Fibroblast of lung (primary cell): ENCODE measurements around the gene TRIM67. TPM values are rescaled to one million over a fixed set of nuclear protein-coding genes. Genes with fewer than 3 reads are reported as not detected.
A peak's percentile ranks its signal among the peaks of the same experiment; 100 is the strongest.
"Not testable (repeated sequence)": the region's sequence is repeated elsewhere in the genome, so short reads cannot be mapped to it uniquely, and the experiment has no call there.

Experiments
- DNase-seq, 2 donors: peaks; one replicate each; pipeline versions ENCODE4 v3.0.0 to v3.0.0-alpha.2; 2010; ENCODE audit warnings: low read depth in 2 of 2
- H2AFZ ChIP-seq: 2 replicates; pipeline ENCODE4 v1.5.1; 2012; ENCODE audit warnings: low read length, control low read depth, inconsistent platforms
- H3K27ac ChIP-seq: 2 replicates; pipeline ENCODE4 v1.5.1; 2011; ENCODE audit warnings: low read length, control low read depth; ENCODE audit not compliant: insufficient read depth
- H3K27me3 ChIP-seq: 2 replicates; pipeline ENCODE4 v1.5.1; 2011; ENCODE audit warnings: mild to moderate bottlenecking, low read length; ENCODE audit not compliant: control insufficient read depth, insufficient read depth
- H3K36me3 ChIP-seq: 2 replicates; pipeline ENCODE4 v1.5.1; 2011; ENCODE audit warnings: low read length; ENCODE audit not compliant: control insufficient read depth, insufficient read depth
- H3K4me1 ChIP-seq: 2 replicates; pipeline ENCODE4 v1.5.1; 2011; ENCODE audit warnings: low read length; ENCODE audit not compliant: control insufficient read depth, insufficient read depth; ENCODE audit errors: extremely low read depth
- H3K4me2 ChIP-seq: 2 replicates; pipeline ENCODE4 v1.5.1; 2011; ENCODE audit warnings: low read length, control low read depth; ENCODE audit not compliant: insufficient read depth; ENCODE audit errors: extremely low read depth
- H3K4me3 ChIP-seq, 4 experiments: fragments of 200-600 bp in 1 of 4; sonication (generic) in 1 of 4; replicated peaks in 1 of 4; 2 replicates each; pipeline ENCODE4 v1.5.1; 2011 to 2016; ENCODE audit warnings: low read length in 4 of 4, low read depth in 3 of 4, mild to moderate bottlenecking in 3 of 4, control low read depth in 2 of 4, inconsistent platforms in 1 of 4, mixed read lengths in 1 of 4; ENCODE audit not compliant: insufficient read depth in 1 of 4; ENCODE audit errors: control extremely low read depth in 1 of 4
- H3K79me2 ChIP-seq: 2 replicates; pipeline ENCODE4 v1.5.1; 2012; ENCODE audit warnings: mild to moderate bottlenecking, low read length, inconsistent platforms; ENCODE audit not compliant: control insufficient read depth, insufficient read depth
- H3K9ac ChIP-seq: 2 replicates; pipeline ENCODE4 v1.5.1; 2011; ENCODE audit warnings: mild to moderate bottlenecking, low read length, control low read depth; ENCODE audit not compliant: insufficient read depth
- H3K9me3 ChIP-seq: 2 replicates; pipeline ENCODE4 v1.5.1; 2012; ENCODE audit warnings: low read depth, low read length; ENCODE audit not compliant: control insufficient read depth, insufficient read depth
- H4K20me1 ChIP-seq: 2 replicates; pipeline ENCODE4 v1.5.1; 2011; ENCODE audit warnings: low read length; ENCODE audit not compliant: control insufficient read depth, insufficient read depth; ENCODE audit errors: extremely low read depth
- CTCF ChIP-seq, 2 donors: IDR thresholded peaks in 1 of 2; conservative IDR thresholded peaks in 1 of 2; 1 replicate in 1 of 2; 2 replicates in 1 of 2; pipeline ENCODE4 v1.5.1; 2011 to 2012; ENCODE audit warnings: low read length in 2 of 2, control low read depth in 1 of 2, inconsistent platforms in 1 of 2, low read depth in 1 of 2, mild to moderate bottlenecking in 1 of 2
- EZH2 ChIP-seq: IDR thresholded peaks from 2 replicates; pipeline ENCODE4 v1.5.1; 2012; ENCODE audit warnings: low read length, control low read depth, mild to moderate bottlenecking; ENCODE audit errors: missing control alignments
- polyA plus RNA-seq, 2 donors: library from polyadenylated mRNA; depleted of rRNA in 1 of 2; stranded (reverse) in 1 of 2; unstranded in 1 of 2; fragments of >200 nt; gene quantifications; 2 replicates each; pipeline ENCODE4 v1.2.1, GENCODE V29; 2011 to 2012; ENCODE audit warnings: missing spikeins in 1 of 2
- total RNA-seq: library from RNA; depleted of rRNA; stranded (reverse); fragments of >200 nt; gene quantifications from 2 replicates; pipeline ENCODE4 v1.2.1, GENCODE V29; 2014

The TRIM67 gene
- total and polyA plus RNA-seq, 2 donors (not counting 1 experiment from before 2014, with no cell fraction given), result 0.02 to 0.17 TPM

- H3K36me3 ChIP-seq, result no peaks in the 10 kb centered on the region
- H3K9me3 ChIP-seq, result no peaks in the 10 kb centered on the region
- H3K27ac ChIP-seq, result no peak overlapping the region
- no peaks in the 10 kb centered on the region for H3K27me3 ChIP-seq
- peak; percentile 29 to 59 for DNase-seq
- H3K4me1 ChIP-seq, result no peaks in the 10 kb centered on the region
- TF ChIP-seq CTCF (conservative IDR thresholded peaks at IDR 0.05 in 1 of 2, IDR thresholded peaks at IDR 0.05 in 1 of 2; ENCODE audit: low read depth in 1 of 2, low read length in 2 of 2) (peak; percentile 85), EZH2 (no peak)
- peak overlapping the region; percentile 36 to 60 (median 55) for H3K4me3 ChIP-seq
- H3K9ac ChIP-seq, result no peak overlapping the region
- no peaks in the 10 kb centered on the region for H4K20me1 ChIP-seq
- peak overlapping the region; percentile 73 for H2AFZ ChIP-seq
- no peaks in the 10 kb centered on the region for H3K79me2 ChIP-seq
- H3K4me2 ChIP-seq, result peak overlapping the region; percentile 91
Observed at GRCh38 chr1:231211005-231211857, 49.4 kb downstream of the TRIM67 start.

GRCh38 chr1:231212301-231212700 lies 50.4 kb downstream of the TRIM67 start:
- not testable (repeated sequence) for H2AFZ ChIP-seq, H3K27me3 ChIP-seq, H3K9ac ChIP-seq, H3K9me3 ChIP-seq, H3K4me3 ChIP-seq, H3K4me2 ChIP-seq, H3K79me2 ChIP-seq, H3K27ac ChIP-seq, H4K20me1 ChIP-seq, H3K4me1 ChIP-seq, DNase-seq, H3K36me3 ChIP-seq

GRCh38 chr1:231213831-231214573 lies 52.1 kb downstream of the TRIM67 start:
- DNase-seq, result no peak

More at GRCh38 chr1:231213831-231214573, 52.1 kb downstream of the TRIM67 start:
- Histone ChIP-seq H3K4me3 (no peak overlapping the region), H3K9me3 (no peaks in the 10 kb centered on the region), H3K9ac (no peak overlapping the region), H3K4me1 (no peaks in the 10 kb centered on the region), H4K20me1 (no peaks in the 10 kb centered on the region), H3K36me3 (no peaks in the 10 kb centered on the region), H3K4me2 (no peak overlapping the region), H3K27me3 (no peaks in the 10 kb centered on the region), H3K79me2 (no peaks in the 10 kb centered on the region), H3K27ac (no peak overlapping the region), H2AFZ (no peak overlapping the region)
- no peak for TF ChIP-seq CTCF (conservative IDR thresholded peaks at IDR 0.05 in 1 of 2, IDR thresholded peaks at IDR 0.05 in 1 of 2; ENCODE audit: low read depth in 1 of 2, low read length in 2 of 2)
- no peak for TF ChIP-seq EZH2
